Breast epithelium (tissue), 4 donors: ENCODE data around the gene RPS17. TPM values are rescaled to one million over a fixed set of nuclear protein-coding genes. Genes with fewer than 3 reads are reported as not detected.
"Not testable (repeated sequence)": the region's sequence is repeated elsewhere in the genome, so short reads cannot be mapped to it uniquely, and the experiment has no call there.

Experiments
- DNase-seq, 2 donors: peaks; one replicate each; pipeline ENCODE4 v3.0.0-alpha.2; 2019; ENCODE audit warnings: low spot score in 2 of 2
- H3K27ac ChIP-seq, 2 donors: fragments of 200-600 bp; sonication (generic) in 1 of 2; one replicate each; pipeline ENCODE4 v1.5.1; 2016 to 2019; ENCODE audit warnings: mild to moderate bottlenecking in 1 of 2
- H3K27me3 ChIP-seq, 2 donors: fragments of 200-600 bp; sonication (generic) in 1 of 2; one replicate each; pipeline versions ENCODE4 v1.5.1 to v1.6.0; 2017 to 2019; ENCODE audit warnings: control low read depth in 1 of 2, mild to moderate bottlenecking in 1 of 2
- H3K36me3 ChIP-seq: fragments of 200-600 bp; one replicate; pipeline ENCODE4 v1.5.1; 2019
- H3K4me1 ChIP-seq, 2 donors: fragments of 200-600 bp; sonication (generic); one replicate each; pipeline ENCODE4 v1.5.1; 2016 to 2019; ENCODE audit warnings: control low read depth in 1 of 2
- H3K4me3 ChIP-seq, 3 donors: fragments of 200-600 bp; sonication (generic); 1 replicate in 2 of 3; 2 replicates in 1 of 3; pipeline ENCODE4 v1.5.1; 2016 to 2019; ENCODE audit warnings: mild to moderate bottlenecking in 3 of 3, moderate library complexity in 2 of 3
- H3K9me3 ChIP-seq, 2 donors: fragments of 200-600 bp; sonication (generic) in 1 of 2; one replicate each; pipeline ENCODE4 v1.5.1; 2016 to 2019; ENCODE audit warnings: control low read depth in 1 of 2
- intact Hi-C: fragments of 100-400 bp; cut with DNase I; formaldehyde crosslinking; loops from one replicate; pipeline ENCODE4 v1.15.1; 2023; ENCODE audit warnings: low total_unique reads
- total RNA-seq, 3 donors: library from RNA; depleted of rRNA; stranded (reverse); fragments of >200 nt; gene quantifications; one replicate each; pipeline ENCODE4 v1.1.0, GENCODE V29; 2016

Gene RPS17
- total RNA-seq, 3 donors from 2014 or later = 2,556 to 3,448 (median 2,909) TPM

GRCh38 chr15:82487045-82487444 is 53.2 kb downstream of the RPS17 start:
- H3K27me3 ChIP-seq, H3K4me3 ChIP-seq, H3K4me1 ChIP-seq, H3K9me3 ChIP-seq, intact Hi-C loops, DNase-seq, H3K36me3 ChIP-seq, H3K27ac ChIP-seq: not testable (repeated sequence)

Other genes starting within 250 kb of the RPS17 start
- gene GOLGA6L10, start 191.0 kb downstream of the RPS17 start, total RNA-seq = 1 to 10 TPM in 2 of 3 donors, under 1 TPM in 1; 0.48 to 2.6 (median 1.6) TPM
- 1 to 10 TPM; 2.1 to 7.5 (median 4.6) TPM for gene GOLGA6L9, start 110.6 kb downstream of the RPS17 start, total RNA-seq
- gene CPEB1, start 106.9 kb upstream of the RPS17 start, total RNA-seq = 1 to 10 TPM; 2.2 to 6.9 (median 4.6) TPM
- 1 to 10 TPM; 4.6 to 8.0 (median 5.3) TPM for gene AP3B2, start 169.4 kb upstream of the RPS17 start, total RNA-seq